GM12874 (cell line): ENCODE measurements around the gene DCLK1.

Experiments
- TF ChIP-seq, protein P1 (sequence below): IDR thresholded peaks from 2 replicates; pipeline ENCODE4 v1.5.1; 2011; ENCODE audit warnings: low read depth, mild to moderate bottlenecking, control low read depth, low read length, moderate library complexity; ENCODE audit not compliant: insufficient read depth

DCLK1 gene

DNA sequence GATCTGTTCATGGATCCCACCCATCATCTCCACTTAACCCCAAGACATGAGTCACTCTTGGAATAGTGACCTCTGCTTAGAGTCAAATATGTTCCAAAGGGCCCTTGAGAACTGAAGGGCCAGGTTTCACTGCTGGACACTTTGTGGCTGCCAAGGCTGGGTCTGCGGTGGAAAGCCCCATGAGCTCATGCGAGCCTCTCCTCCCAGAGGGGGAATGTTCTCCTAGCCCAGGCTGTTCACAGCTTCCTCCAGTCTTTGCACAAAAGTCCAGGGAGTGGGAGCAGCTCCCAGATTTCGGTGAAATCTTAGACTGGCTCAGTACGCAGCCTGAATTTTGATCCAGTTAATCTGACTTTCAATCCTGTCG is 732 bp upstream of the DCLK1 start:
- TF ChIP-seq, protein P1, sequence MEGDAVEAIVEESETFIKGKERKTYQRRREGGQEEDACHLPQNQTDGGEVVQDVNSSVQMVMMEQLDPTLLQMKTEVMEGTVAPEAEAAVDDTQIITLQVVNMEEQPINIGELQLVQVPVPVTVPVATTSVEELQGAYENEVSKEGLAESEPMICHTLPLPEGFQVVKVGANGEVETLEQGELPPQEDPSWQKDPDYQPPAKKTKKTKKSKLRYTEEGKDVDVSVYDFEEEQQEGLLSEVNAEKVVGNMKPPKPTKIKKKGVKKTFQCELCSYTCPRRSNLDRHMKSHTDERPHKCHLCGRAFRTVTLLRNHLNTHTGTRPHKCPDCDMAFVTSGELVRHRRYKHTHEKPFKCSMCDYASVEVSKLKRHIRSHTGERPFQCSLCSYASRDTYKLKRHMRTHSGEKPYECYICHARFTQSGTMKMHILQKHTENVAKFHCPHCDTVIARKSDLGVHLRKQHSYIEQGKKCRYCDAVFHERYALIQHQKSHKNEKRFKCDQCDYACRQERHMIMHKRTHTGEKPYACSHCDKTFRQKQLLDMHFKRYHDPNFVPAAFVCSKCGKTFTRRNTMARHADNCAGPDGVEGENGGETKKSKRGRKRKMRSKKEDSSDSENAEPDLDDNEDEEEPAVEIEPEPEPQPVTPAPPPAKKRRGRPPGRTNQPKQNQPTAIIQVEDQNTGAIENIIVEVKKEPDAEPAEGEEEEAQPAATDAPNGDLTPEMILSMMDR = no peak

DNA sequence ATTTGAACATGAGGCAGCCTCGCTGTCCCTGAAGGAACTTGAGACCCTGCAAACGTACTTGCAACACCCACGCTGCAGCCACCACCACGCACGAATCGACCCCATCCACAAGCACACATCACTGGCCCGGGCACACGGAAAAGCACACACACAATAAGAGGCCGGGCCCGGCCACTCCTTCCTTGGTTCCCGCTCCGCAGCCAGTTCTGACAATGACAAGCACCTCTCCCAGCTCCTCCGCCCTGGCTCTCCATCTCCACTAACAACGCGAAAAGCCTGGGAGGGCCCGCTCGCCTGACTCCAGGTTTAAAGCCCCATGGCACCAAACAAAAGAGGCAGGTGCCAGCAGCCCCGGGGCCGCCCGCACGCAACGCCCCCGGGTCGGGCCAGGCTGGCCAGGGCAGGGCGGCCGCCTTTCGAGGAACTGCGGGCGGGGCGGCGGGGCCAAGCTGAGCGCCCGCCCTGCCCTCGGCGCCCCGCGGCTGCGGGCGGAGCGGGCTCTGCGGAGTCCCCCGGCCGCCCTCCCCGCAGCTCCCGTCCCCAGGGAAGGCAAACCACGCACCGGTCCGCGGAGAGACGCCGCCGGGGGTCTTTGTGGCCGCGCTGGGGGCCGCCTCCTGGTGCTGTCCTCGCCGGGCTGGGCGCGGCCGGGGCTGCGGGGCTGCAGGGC is 495 bp downstream of the DCLK1 start:
- TF ChIP-seq, protein P1 = no peak

DNA sequence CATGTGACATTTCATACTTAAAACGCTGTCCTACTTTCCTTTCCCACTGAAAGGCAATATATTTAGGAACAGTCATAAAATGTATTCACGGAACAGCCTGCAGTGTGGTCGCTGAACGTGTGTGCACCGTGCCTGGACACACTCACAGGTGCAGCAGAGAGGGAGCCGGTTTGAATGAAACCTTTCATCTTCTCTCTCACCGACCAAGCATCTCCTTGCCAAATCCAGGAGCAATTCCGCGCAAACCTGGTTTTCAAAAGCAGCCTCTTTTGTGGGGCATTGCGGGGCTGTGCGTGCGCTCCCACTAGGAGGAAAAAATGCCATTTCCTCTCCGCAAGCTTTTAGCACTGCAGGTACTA is 1.0 kb downstream of the DCLK1 start:
- TF ChIP-seq, protein P1 = no peak

DNA sequence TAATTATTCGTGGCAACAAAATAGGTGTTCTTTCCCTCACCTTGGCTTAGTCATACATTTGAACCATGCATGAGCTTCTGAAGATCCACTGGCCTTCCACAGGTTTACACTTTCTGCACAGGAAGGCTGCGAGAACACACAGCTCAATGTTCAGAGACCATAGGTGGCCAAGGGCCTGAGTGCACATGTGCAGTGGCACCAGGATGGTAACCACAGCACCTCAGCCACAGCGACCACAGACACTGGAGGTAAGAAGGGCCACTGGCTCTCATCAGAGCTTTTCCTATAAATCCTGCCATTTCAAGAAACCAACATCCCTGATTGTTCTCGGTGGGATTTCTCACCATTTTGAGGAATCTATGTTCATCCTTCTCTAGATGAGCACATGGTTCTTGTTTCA is 1.6 kb downstream of the DCLK1 start:
- TF ChIP-seq, protein P1 = no peak

DNA sequence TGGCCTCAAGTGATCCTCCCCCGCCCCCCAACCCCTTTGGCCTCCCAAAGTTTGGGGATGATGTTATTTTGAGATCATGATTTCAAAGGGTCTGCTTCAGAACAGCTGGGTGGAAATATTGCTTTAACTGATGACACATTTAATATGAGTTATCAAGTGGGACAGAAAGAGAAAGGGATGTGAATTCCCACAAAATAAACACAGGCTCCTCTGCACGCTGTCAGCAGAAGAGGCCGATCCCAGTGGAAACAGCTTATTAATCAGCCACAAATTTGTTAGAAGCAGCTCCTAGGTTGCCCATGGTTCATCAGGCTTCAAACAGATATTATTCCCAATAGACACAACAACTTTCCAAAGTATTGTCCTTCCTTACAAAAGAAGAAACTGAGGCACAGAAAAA is 4.7 kb downstream of the DCLK1 start:
- TF ChIP-seq, protein P1 = no peak

DNA sequence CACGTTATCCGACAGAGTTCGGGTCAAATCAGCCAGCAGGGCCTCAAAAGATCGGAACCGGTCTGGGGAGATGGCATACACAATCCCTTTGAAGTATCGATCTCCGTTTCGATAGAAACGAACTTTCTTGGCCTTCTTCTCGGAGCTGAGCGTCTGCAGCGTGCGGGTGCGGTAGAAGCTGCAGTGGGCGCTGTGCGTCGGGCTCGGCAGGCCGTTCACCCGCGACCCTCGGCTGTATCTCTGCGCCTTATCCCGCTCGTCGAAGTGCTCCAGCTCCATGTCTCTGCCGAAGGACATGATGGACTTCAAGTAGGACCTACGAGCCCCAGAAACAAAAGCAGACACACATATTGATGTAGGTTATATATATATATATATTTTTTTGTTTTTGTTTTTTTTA is 5.3 kb downstream of the DCLK1 start:
- TF ChIP-seq, protein P1 = no peak

DNA sequence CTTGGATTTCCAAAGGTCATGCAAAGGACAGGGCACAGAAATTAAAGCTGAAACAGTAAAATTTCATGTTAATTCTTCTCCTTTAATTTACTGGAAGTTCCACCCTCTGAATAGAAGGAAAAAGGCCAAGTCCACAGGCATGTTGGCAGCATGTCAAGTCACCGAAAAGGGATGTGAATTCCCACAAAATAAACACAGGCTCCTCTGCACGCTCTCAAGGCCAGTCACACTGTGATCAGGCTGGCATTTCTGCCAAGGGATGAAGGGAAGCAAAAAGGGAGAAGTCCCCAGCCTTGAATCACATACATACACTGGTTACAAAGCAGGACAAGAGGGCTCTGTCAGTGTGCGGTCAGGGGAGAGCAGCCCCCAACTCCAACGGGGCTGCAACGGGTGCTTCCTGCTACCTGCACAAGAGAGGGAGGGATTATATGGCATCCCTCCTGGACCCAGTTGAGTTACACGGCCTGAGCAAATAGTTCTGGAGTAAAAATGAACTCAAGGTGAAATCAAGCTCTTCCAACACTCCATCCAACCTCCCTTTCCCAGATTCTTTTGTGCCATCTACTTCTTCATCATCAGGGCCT is 6.9 kb downstream of the DCLK1 start:
- TF ChIP-seq, protein P1 = no peak
